NCI-H460 (cell line): Measurements from ENCODE around the gene GDF2. TPM values are rescaled to one million over a fixed set of nuclear protein-coding genes. Genes with fewer than 3 reads are reported as not detected.

Source experiments
- DNase-seq: peaks from one replicate; pipeline ENCODE4 v3.0.0-alpha.2; 2016; ENCODE audit warnings: low read depth; ENCODE audit errors: extremely low read depth
- total RNA-seq: library from RNA; depleted of rRNA; stranded (reverse); fragments of >200 nt; shearing (Covaris generic); gene quantifications from 2 replicates; pipeline ENCODE4 v1.2.3, GENCODE V29; 2014

The GDF2 gene
- total RNA-seq, 1 experiment from 2014 or later = not detected

GRCh38 chr10:47290338-47290737 is 31.9 kb upstream of the GDF2 start:
- DNase-seq = no peak

GRCh38 chr10:47291682-47292081 is 30.6 kb upstream of the GDF2 start:
- DNase-seq = no peak

- DNase-seq = no peak
These were observed 28.2 kb upstream of the GDF2 start for GRCh38 chr10:47294057-47294456.

GRCh38 chr10:47294501-47294900 is 27.8 kb upstream of the GDF2 start:
- no peak for DNase-seq

- no peak for DNase-seq
These were observed 26.8 kb upstream of the GDF2 start for GRCh38 chr10:47295411-47295810.

GRCh38 chr10:47296156-47296894 is 25.9 kb upstream of the GDF2 start:
- DNase-seq = no peak

- no peak for DNase-seq
These were observed 25.3 kb upstream of the GDF2 start for GRCh38 chr10:47296941-47297340.

GRCh38 chr10:47297866-47298540 is 24.3 kb upstream of the GDF2 start:
- DNase-seq = no peak

- no peak for DNase-seq
These were observed 23.5 kb upstream of the GDF2 start for GRCh38 chr10:47298715-47299114.

- DNase-seq = no peak
These were observed 22.4 kb upstream of the GDF2 start, which contains the start of gene GDF10 for GRCh38 chr10:47299611-47300428. Gene GDF10, plus strand, starts transcription at chr10:47300197. Its CDS starts 455 bp downstream, at chr10:47300652.

- no peak for DNase-seq
These were observed 21.8 kb upstream of the GDF2 start for GRCh38 chr10:47300429-47300931.

- no peak for DNase-seq
These were observed 20.4 kb upstream of the GDF2 start for GRCh38 chr10:47301833-47302232.

- no peak for DNase-seq
These were observed 19.1 kb upstream of the GDF2 start for GRCh38 chr10:47303105-47303504.

- no peak for DNase-seq
These were observed 18.4 kb upstream of the GDF2 start for GRCh38 chr10:47303866-47304265.

- DNase-seq = no peak
These were observed 16.7 kb upstream of the GDF2 start for GRCh38 chr10:47305566-47305965.

- DNase-seq = no peak
These were observed 15.7 kb upstream of the GDF2 start for GRCh38 chr10:47306387-47307210.

GRCh38 chr10:47307381-47307780 is 14.9 kb upstream of the GDF2 start:
- DNase-seq = no peak

GRCh38 chr10:47308775-47309174 is 13.5 kb upstream of the GDF2 start:
- DNase-seq = no peak

GRCh38 chr10:47309408-47310089 is 12.7 kb upstream of the GDF2 start:
- DNase-seq = no peak

GRCh38 chr10:47310090-47310505 is 12.2 kb upstream of the GDF2 start:
- no peak for DNase-seq
